GM19043 (cell line): Measurements from ENCODE around the gene PARD6G.

ENCODE experiments used
- ATAC-seq: cut with Tn5 transposase; IDR thresholded peaks from one replicate; pipeline ENCODE4 v1.9.1; 2021; ENCODE audit warnings: low read depth; ENCODE audit not compliant: unreplicated experiment

Gene PARD6G

GRCh38 chr18:80218341-80219227 lies 28.7 kb downstream of the PARD6G start:
- no peak for ATAC-seq

GRCh38 chr18:80213182-80213581 lies 34.1 kb downstream of the PARD6G start:
- ATAC-seq: peak; percentile 80

- peak; percentile 46 for ATAC-seq
Observed at GRCh38 chr18:80210312-80211083, 36.8 kb downstream of the PARD6G start.

GRCh38 chr18:80208620-80209019 lies 38.7 kb downstream of the PARD6G start:
- ATAC-seq: no peak

GRCh38 chr18:80205294-80205693 lies 42.0 kb downstream of the PARD6G start:
- no peak for ATAC-seq

GRCh38 chr18:80204142-80204541 lies 43.2 kb downstream of the PARD6G start:
- ATAC-seq: no peak

- no peak for ATAC-seq
Observed at GRCh38 chr18:80203249-80203648, 44.1 kb downstream of the PARD6G start.

- peak; percentile 91 for ATAC-seq
Observed at GRCh38 chr18:80202264-80202998, 44.9 kb downstream of the PARD6G start.

- ATAC-seq: no peak
Observed at GRCh38 chr18:80201739-80202138, 45.6 kb downstream of the PARD6G start.

GRCh38 chr18:80200932-80201672 lies 46.2 kb downstream of the PARD6G start:
- no peak for ATAC-seq

- no peak for ATAC-seq
Observed at GRCh38 chr18:80200171-80200931, 47.0 kb downstream of the PARD6G start.

- ATAC-seq: no peak
Observed at GRCh38 chr18:80198994-80199748, 48.1 kb downstream of the PARD6G start.

- no peak for ATAC-seq
Observed at GRCh38 chr18:80198391-80198790, 48.9 kb downstream of the PARD6G start.

- ATAC-seq: no peak
Observed at GRCh38 chr18:80197528-80197927, 49.8 kb downstream of the PARD6G start.

- ATAC-seq: no peak
Observed at GRCh38 chr18:80196528-80197320, 50.6 kb downstream of the PARD6G start.

- peak; percentile 69 for ATAC-seq
Observed at GRCh38 chr18:80194874-80195570, 52.3 kb downstream of the PARD6G start.

- no peak for ATAC-seq
Observed at GRCh38 chr18:80193701-80194100, 53.6 kb downstream of the PARD6G start.
